Fibroblast of the conjunctiva (primary cell): ENCODE data around the gene PTPRCAP.
"Not testable (repeated sequence)": the region's sequence is repeated elsewhere in the genome, so short reads cannot be mapped to it uniquely, and the experiment has no call there.

Experiments used
- DNase-seq: peaks from one replicate; pipeline ENCODE4 v3.0.0-alpha.2; 2010; ENCODE audit warnings: low read depth

Gene PTPRCAP

GRCh38 chr11:67440229-67441097, 3.0 kb upstream of the PTPRCAP start:
- no peak for DNase-seq

GRCh38 chr11:67439321-67440228, 2.1 kb upstream of the PTPRCAP start:
- no peak for DNase-seq

- DNase-seq = no peak
These were observed 848 bp upstream of the PTPRCAP start for GRCh38 chr11:67438158-67438902.

- DNase-seq = no peak
These were observed 301 bp upstream of the PTPRCAP start for GRCh38 chr11:67437809-67438157.

- no peak for DNase-seq
These were observed 912 bp downstream of the PTPRCAP start for GRCh38 chr11:67436459-67437081.

- DNase-seq = no peak
These were observed 1.6 kb downstream of the PTPRCAP start for GRCh38 chr11:67435727-67436458.

GRCh38 chr11:67435031-67435726, 2.3 kb downstream of the PTPRCAP start:
- DNase-seq = no peak

- no peak for DNase-seq
These were observed 3.0 kb downstream of the PTPRCAP start for GRCh38 chr11:67434395-67434881.

GRCh38 chr11:67433536-67434394, 3.7 kb downstream of the PTPRCAP start:
- no peak for DNase-seq

- DNase-seq = no peak
These were observed 4.7 kb downstream of the PTPRCAP start for GRCh38 chr11:67432655-67433349.

GRCh38 chr11:67431346-67432249, 5.9 kb downstream of the PTPRCAP start:
- DNase-seq = no peak

- DNase-seq = no peak
These were observed 7.8 kb downstream of the PTPRCAP start for GRCh38 chr11:67429722-67430121.

- no peak for DNase-seq
These were observed 8.3 kb downstream of the PTPRCAP start for GRCh38 chr11:67429038-67429668.

GRCh38 chr11:67428052-67429001, 9.2 kb downstream of the PTPRCAP start, which contains the start of gene RPS6KB2:
TSS of gene RPS6KB2 (plus strand) at chr11:67428494. CDS start at chr11:67428546, 52 bp downstream.
- DNase-seq = peak; percentile 95

- DNase-seq = not testable (repeated sequence)
These were observed 10.1 kb downstream of the PTPRCAP start for GRCh38 chr11:67427364-67427859.
